DMS79 (cell line): ENCODE data around the gene GSTT4.
A peak's percentile ranks its signal among the peaks of the same experiment; 100 is the strongest.
"Not testable (repeated sequence)": the region's sequence is repeated elsewhere in the genome, so short reads cannot be mapped to it uniquely, and the experiment has no call there.

Experiments used
- DNase-seq: peaks from one replicate; lab custom pipeline; 2025; lab: John Stamatoyannopoulos, UW

Gene GSTT4

DNA sequence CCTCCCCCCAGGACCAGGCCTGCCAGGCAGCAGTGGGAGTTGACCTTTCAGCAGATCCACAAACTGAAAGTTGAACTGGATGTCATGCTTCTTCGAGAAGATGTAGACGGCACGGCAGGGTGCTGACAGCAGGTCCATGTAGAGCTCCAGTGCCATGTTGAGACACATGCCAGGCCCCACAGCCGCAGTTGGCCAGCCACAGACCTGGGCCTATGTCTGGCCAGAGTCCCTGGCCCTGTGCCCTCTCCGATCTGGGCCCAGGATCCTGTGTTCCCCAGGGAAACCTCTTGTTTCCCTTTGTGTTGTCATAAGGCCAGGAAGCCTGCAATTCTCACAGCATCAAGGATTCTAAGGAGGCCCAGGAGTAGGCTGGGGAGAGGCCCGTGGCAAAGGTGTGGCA, at the start of gene GSTT4:
Gene GSTT4 (minus strand): TSS at position 253 of the 400 bp plus-strand sequence. CDS start 97 bp downstream, at position 156.
- DNase-seq = no peak

DNA sequence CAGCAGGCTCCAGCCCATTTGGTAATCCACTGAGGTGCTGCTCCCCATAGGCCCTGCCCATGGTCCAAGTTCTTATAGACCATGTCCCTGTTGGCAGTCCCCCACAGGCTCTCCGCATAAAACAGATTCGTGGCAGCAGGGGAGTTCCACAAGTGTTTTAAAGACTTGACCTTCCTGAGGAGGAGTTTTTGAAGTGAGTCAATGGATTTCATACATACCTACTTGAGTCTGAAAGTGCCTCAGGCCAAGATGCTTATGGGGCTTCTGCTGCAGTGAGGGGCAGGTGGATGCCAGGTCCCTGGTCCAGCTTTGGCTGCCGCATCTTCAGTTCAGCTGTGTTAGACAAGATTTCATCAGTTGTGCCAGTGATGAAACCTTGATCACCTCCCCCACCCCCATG, 49.1 kb upstream of the GSTT4 start:
- peak; percentile 56 for DNase-seq

DNA sequence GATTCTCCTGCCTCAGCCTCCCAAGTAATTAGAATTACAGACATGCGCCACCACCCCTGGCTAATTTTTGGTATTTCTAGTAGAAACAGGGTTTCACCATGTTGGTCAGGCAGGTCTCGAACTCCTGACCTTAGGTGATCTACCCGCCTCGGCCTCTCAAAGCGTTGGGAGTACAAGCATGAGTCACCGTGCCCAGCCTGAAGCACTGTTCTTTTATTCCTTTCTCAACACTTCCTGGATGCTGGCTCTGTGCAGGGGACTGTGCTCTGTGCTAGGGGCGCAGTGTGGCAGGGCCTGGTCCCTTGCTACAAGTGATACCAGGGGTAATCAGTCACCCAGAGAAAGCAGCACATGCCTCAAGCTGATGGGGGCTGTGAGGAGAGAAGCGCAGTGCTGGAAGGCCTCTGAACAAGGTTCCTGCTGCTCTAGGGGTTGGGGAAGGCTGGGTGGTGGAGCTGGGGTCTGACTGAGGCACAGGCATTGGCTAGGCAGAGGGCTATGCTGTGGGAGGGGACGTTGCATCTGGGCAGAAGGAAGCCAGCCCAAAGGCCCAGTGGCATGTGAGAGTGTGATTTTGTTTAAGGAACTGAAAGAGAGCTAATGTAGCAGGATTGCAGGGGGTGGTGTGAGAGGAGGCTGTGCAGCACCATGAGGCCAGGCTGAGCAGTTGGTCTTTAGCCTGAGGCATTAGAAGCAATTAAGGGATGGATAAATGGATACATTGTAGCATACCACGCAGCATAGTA, 48.4 kb upstream of the GSTT4 start:
- no peak for DNase-seq

DNA sequence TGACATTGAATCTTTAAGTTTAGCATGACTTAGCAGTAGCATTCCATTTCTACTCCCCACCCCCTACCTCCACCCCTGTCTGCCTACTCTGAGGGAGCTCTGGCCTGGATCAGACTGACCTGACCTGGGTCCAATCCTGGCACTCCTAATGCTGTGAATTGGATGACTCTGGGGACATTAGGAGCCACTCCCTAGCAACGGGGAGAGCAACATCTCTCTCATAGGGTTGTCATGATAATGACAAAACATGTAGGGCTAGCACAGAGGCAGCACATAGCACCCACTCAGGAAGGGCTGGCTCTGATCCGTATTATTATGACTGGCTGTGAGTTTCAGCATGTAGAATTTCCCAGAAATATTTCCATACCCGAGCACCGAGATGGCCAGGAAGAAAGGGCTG, 46.3 kb upstream of the GSTT4 start:
- DNase-seq = no peak

DNA sequence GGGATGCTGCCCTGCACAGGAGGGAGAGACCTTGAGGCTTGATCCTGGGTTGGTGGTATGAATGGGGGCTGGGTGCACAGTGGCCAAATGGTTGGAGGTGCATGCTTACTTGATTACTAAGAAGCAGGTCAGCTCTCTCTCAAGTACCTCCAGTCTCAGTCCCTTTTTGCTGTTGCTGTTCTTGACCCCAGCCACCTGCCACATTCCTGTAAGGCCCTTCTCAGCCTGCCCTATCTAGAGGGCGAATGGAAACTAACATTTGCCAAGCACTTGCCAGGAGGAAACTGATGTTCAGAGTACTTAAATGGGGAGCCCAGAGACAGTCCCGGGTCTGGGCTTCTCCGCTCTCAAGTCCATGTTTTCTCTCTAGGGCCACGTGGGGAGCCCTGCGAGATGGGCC, 45.8 kb upstream of the GSTT4 start:
- no peak for DNase-seq

DNA sequence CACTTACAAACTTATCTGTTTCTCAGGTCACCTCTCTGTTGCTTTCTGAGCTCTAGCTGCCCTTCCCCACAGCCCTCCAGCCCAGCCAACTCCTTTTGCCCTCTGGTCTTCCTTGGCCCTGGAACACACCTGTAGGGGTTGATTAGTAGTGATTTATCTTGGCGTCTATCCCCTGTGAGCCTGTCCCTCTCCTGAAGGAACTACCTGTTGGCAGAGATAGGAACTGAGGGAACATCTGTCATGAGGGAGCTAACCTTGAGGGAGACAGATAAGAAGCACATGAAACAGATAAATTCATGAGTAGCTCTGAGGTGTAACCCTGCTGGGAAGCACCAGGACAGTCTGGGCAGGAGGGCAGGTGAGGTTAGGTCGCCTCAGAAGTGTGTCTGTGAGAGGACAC, 44.7 kb upstream of the GSTT4 start:
- DNase-seq = no peak

DNA sequence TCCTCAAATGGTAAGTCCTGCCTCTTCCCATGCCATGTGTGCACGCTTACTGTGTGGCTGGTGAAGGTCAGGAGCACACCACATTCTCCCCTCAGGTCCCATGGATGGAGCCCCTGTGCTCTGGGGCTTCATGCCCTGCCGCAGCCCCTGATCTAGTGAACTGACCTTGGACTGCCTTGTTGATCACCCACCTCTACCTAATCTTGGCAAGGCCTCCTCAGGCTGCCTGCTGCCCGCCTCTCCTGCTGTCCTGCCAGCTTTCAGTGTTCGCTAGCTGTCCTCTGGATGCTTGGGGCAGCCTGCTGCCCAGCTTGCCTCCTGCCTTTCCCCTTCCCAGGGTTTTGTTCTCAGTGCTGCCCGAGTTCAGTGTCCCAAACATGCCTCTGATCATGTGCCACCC, 44.0 kb upstream of the GSTT4 start:
- no peak for DNase-seq

DNA sequence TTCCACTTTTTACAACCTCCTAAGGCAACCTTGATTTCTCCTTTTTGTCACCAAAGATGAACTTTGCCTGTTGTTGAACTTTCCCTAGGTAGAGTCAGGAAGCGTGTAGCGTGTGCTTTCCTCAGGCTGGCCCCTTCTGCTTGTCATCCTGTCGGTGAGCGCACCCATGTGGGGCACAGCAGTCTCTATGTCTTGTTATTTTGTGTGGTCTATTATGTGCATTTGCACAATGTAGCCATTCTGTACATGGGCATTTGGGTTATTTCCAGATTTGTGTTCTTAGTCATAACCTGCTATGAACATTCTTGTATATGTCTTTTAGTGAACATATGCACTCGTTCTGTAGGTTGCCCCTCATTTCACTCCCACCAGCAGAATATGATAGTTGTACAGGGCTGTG, 40.8 kb upstream of the GSTT4 start:
- DNase-seq = no peak

DNA sequence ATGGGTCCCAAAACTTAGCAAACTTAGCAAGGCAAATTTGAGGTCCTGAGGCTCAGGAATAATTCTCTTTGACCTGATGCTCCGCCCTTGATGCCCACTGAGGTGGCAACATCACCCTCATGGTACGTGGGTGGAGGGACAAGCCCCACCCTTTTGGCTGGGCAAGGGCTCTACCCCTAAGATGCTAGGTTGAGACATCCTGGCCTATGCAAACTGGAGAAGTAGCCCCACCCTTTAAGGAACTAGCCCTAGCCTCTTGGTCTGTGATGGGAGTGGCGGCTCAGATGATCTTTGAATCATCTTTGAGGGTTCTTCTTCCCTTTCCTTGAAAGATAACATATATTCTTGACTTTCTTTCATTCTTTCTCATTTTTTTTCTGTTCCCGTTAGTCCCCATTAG, 38.7 kb upstream of the GSTT4 start:
- DNase-seq = no peak

DNA sequence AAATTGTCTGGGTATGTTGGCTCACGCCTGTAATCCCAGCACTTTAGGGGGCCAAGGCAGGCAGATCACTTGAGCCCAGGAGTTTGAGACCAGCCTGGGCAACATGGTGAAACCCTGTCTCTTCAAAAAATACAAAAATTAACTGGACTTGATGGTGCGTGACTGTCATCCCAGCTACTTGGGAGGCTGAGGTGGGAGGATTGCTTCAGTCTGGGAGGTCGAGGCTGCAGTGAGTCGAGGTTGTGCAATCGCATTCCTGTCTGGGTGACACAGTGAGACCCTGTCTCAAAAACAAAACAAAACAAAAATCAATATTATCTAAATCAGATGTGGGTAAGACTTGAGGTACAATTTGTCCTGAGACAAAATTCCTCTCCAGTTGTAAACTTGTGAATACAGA, 38.2 kb upstream of the GSTT4 start:
- not testable (repeated sequence) for DNase-seq

DNA sequence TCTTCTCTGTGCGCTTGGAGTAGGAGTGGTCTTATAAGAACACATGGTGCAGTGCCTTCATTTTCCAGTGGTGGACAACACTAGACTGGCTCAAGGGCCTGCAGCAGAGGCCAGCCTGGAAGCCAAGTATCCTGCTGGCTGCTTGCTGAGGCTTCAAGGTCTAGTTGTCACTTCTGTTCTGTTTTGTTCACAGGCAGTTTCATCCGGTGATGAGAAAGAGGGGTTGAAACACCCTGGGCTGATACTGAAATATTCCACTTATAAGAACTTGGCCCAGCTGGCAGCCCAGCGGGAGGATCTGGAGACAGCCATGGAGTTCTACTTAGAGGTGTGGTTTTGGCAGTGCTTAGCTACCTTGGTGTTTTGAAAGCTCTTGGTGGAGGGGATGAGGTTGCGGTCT, 35.7 kb upstream of the GSTT4 start:
- no peak for DNase-seq

DNA sequence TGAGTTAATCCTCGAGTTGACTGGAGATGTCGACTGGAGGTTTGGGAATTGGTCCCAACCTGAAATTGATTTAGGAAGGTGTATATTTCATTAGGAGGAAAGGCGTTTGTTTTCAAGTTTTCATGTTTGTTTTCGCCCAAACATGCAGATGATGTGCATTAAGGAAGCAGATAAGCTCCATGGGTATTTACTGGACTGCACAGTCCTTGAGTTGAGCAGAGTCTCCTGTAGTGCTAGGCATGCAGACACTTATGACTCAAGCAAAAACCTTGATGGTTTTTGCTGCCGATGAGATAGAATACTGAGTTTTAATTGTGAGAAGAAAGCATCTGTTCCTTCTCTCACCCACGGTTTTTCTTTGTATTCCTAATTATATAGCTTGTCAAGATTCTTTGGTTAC, 33.8 kb upstream of the GSTT4 start:
- DNase-seq = no peak

DNA sequence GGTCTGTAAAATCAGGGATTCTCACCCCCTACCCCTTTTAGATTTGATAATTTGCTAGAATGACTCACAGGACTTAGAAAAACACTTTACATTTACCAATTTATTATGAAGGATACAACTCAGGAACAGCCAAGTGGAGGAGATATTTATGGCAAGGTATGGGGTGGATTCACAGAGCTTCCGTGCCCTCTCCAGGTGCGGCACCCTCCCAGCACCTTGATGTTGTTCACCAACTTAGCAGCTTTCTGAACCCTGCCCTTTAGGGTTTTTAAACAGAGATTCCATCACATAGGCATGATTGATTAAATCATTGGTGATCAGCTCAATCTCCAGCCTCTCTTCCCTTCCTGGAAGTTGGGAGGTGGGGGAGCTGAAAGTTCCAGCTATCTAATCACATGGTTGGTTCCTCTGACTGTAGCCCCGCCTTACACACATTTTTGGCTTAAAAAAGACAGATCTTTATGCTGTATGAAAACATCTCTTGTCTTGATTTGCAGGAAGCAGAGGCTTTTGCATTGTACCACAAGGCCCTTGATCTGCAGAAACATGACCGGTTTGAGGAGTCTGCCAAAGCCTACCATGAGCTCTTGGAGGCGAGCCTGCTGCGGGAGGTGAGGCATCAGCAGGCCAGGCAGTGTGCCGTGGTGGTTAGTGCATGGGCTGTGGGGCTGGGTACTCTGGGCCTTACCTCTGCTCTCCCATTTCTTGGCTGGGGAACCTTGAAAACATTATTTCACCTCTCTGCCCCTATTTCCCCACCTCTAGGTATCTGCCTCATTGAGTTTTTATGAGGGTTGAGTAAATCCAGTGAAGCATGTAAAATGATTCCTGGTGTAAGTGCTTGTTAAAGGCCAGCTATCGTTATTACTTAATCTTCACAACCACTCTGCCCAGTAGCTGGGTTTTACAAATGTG, 32.9 kb upstream of the GSTT4 start:
- no peak for DNase-seq

DNA sequence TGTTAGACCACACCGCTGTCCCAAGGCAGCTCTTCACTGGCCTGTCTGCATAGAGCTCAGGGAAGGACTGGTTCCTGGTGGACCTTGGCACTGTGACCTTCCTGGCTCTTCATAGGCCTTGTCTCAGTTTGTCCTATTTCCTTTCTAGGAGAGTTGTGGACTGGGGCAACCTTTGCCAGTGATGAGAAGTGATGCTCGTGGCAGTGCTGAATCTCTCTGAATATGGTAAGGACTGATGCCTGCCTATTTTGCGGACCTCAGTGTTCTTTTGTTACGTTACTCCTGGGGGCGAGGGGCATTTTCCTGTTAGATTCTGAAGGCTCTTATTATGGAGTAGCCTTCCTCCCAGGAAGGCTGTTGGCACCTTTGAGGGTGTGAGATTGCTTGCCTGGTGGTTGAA, 30.0 kb upstream of the GSTT4 start:
- no peak for DNase-seq

DNA sequence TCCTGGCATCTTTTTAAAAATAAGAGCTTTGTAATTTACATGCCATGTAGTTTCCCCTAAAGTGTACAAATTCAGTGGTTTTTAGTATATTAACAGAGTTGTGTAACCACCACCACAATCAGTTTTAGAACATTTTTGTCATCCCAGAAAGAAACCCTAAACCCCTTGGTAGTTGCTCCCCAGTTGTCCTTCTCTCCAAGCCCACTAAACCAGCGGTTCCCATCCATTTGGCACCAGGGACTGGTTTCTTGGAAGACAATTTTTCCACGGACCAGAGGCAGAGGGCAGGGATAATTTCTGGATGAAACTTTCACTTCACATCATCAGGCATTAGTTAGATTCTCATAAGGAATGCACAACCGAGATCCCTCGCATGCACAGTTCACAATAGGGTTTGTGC, 28.5 kb upstream of the GSTT4 start:
- no peak for DNase-seq

DNA sequence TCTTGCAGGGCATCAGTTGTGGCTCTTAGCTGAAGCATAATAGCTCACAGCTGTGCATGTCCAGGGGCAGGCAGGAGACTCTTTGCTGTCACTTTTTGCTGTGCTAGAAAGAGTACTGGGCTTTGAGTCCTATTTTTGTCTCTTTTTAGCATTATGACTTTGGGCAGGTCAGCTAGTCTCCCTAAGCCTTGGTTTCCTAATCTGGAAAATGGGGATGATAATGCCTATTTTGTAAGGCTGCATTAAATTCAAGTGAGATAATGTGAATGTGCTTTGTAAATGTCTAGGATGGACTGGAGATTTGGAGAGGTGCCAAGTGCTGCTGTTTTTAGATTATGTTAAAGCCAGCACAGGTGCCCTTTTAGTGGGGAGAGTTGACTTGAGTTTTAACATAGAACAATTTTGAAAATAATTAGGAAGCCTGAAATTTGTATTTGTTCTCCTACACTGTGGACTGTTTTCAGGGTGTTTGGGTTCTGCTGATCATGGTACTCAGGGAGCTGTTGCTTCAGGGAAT, 25.0 kb upstream of the GSTT4 start:
- DNase-seq = no peak

DNA sequence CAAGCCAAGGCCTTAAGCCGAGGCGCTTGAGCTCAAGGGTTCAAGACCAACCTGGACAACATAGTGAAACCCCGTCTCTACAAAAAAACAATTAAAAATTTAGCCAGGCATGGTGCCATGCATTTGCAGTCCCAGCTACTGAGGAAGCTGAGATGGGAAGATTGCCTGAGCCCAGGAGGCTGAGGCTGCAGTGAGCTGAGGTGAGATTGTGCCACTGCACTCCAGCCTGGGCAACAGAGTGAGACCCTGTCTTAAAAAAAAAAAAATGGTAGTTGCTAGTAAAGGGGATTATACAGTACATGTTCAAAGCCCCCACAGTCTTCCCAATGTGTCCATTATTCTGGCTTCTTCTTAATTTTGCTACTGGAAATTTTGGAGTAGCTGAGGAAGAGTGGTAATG, 24.1 kb upstream of the GSTT4 start:
- no peak for DNase-seq

DNA sequence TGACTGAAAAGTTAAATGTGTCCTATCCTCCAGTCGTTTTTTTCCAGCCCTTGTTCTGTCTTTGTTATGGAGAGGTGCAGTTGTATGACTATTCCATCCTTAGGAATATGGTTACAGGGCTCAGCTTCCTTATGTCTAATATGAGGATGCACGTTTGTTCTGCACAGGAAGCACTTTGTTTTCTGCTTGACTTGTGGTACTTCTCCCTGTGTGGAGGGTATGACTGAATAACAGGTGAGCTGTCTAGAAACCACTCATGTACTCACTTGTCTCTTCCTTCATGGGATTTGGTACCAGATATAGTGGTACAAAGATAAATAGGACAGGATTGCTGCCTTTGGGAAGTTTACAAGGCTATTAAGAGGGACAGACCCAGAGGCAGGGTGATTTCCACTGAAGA, 23.3 kb upstream of the GSTT4 start:
- DNase-seq = no peak

DNA sequence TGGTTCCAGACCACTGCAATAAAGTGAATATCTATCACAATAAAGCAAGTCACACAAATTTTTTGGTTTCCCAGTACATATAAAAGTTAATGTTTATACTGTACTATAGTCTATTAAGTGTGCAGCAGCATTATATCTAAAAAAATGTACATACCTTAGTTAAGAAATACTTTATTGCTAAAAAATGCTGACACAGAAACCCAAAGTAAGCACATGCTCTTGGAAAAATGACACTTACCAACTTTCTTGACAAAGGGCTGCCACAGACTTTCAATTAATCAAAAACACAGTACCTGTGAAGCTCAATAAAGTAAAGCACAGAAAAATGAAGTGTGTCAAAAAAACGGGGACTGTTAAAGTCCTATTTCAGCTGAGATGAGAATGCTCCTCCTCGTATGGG, 22.7 kb upstream of the GSTT4 start:
- no peak for DNase-seq

DNA sequence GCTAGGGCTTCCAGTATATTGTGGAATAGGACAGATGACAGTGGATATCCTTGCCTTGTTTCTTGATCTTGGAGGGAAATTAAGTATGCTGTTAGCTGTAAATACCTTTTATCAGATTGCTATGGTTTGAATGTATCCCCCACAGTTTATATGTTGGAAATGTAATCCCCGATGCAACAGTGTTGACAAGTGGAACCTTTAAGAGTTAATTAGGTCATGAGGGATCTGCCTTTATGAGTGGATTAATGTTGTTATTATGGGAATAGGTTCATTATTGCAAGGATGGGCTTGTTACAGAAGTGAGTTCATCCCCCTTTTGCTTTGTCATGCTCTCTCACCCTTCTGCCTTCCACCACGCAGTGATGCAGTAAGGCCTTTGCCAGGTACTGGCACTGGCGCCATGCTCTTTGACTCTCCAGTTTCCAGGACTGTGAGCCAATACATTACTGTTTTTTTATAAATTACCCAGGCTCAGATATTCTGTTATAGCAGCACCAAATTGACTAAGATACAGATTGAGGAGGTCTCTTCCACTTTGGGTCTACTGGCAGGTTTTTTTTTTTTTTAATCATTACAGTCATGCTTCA, 22.2 kb upstream of the GSTT4 start:
- DNase-seq = no peak

DNA sequence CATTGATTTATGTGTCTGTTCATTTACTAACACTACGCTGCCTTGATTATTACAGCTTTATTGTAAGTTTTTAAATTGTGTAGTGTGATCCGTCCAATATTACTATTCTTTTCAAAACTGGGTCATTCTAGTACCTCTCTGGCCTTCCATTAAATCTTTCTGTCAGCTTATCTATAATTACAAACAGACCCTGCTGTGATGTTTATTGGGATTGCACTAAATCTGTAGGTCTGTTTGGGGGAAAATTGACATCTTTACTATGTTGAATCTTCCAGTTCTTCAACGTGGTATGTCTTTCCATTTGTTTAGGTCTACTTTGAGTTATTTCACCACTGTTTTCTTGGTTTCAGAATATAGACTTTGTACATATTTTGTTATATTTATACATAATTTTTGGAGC, 21.5 kb upstream of the GSTT4 start:
- no peak for DNase-seq

DNA sequence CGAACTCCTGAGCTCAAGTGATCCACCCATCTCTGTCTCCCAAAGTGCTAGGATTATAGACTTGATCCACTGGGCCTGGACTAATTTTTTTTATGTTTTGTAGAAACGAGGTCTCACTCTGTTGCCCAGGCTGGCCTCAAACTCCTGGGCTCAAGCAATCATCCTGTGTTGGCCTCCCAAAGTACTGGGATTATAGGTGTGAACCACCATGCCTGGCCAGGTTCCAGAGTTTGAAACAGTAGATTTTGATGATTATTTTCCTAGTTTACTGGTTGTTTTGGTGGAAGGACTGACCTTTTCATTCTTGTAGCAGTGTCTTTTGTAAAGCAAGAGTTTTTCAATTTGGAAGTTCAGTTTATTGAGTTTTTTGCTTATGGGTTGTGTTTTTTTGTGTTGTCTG, 20.8 kb upstream of the GSTT4 start:
- no peak for DNase-seq

DNA sequence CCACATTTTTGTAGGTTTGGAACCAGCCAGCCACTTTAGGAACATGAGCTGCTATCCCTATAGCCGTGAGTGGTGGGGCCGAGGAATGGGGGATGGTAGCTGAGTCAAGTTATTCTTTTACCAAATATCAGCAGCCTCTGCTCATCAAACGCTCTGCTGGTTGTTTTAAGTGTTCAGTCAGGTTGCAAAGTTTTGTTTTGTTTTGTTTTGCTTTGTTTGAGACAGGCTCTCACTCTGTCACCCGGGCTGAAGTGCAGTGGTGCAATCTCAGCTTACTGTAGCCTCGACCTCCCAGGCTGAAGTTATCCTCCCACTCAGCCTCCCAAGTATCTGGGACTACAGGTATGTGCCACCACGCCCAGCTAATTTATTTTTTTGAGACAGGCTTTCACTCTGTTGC, 20.2 kb upstream of the GSTT4 start:
- DNase-seq = no peak
